KMS-11 (cell line): ENCODE results near the gene SLC38A1.

Source experiments
- H2AFZ ChIP-seq: fragments of 200-600 bp; sonication (generic); 2 replicates; pipeline ENCODE4 v1.6.1; 2016; ENCODE audit warnings: antibody characterized with exemption, mixed run types, low read depth
- H3K27ac ChIP-seq: fragments of 200-600 bp; sonication (generic); 2 replicates; pipeline ENCODE4 v1.6.1; 2016; ENCODE audit warnings: mild to moderate bottlenecking, mixed run types
- H3K27me3 ChIP-seq: fragments of 200-600 bp; sonication (generic); 2 replicates; pipeline ENCODE4 v1.6.1; 2017; ENCODE audit warnings: mild to moderate bottlenecking, low read depth, mixed run types, moderate library complexity; ENCODE audit not compliant: insufficient read depth
- H3K36me3 ChIP-seq: fragments of 200-600 bp; sonication (generic); 2 replicates; pipeline ENCODE4 v1.6.1; 2017; ENCODE audit warnings: mild to moderate bottlenecking, mixed run types; ENCODE audit not compliant: insufficient read depth
- H3K4me1 ChIP-seq: fragments of 200-600 bp; sonication (generic); 2 replicates; pipeline ENCODE4 v1.6.1; 2016; ENCODE audit warnings: mild to moderate bottlenecking, low read depth, mixed run types; ENCODE audit not compliant: poor library complexity, severe bottlenecking
- H3K4me2 ChIP-seq: fragments of 200-600 bp; sonication (generic); 2 replicates; pipeline ENCODE4 v1.7.0; 2016; ENCODE audit warnings: mild to moderate bottlenecking, mixed run types
- H3K4me3 ChIP-seq: fragments of 200-600 bp; sonication (generic); IDR thresholded peaks from 2 replicates; pipeline ENCODE4 v1.6.1; 2017; ENCODE audit warnings: low read depth, low read length, mixed read lengths; ENCODE audit not compliant: insufficient read depth
- H3K79me2 ChIP-seq: fragments of 200-600 bp; sonication (generic); 2 replicates; pipeline ENCODE4 v1.6.1; 2016; ENCODE audit warnings: low read depth, mixed run types; ENCODE audit not compliant: insufficient read depth
- H3K9ac ChIP-seq: fragments of 200-600 bp; sonication (generic); 2 replicates; pipeline ENCODE4 v1.6.1; 2016; ENCODE audit warnings: mild to moderate bottlenecking, mixed run types
- H4K20me1 ChIP-seq: fragments of 200-600 bp; sonication (generic); 2 replicates; pipeline ENCODE4 v1.6.1; 2016; ENCODE audit warnings: mild to moderate bottlenecking, mixed run types; ENCODE audit not compliant: insufficient read depth
- CTCF ChIP-seq: fragments of 200-600 bp; sonication (generic); conservative IDR thresholded peaks from 2 replicates; pipeline ENCODE4 v1.6.1; 2017; ENCODE audit warnings: low read depth, mild to moderate bottlenecking, antibody characterized with exemption, low read length, moderate library complexity, mixed read lengths

SLC38A1 gene

GRCh38 chr12:46271863-46272262, 3.0 kb upstream of the SLC38A1 start:
- no peak overlapping the region for H3K4me3 ChIP-seq
- no peak for TF ChIP-seq CTCF
- H2AFZ ChIP-seq: no peak overlapping the region
- no peak overlapping the region for H3K27ac ChIP-seq
- H3K36me3 ChIP-seq: no peaks in the 10 kb centered on the region
- H4K20me1 ChIP-seq: no peaks in the 10 kb centered on the region
- H3K9ac ChIP-seq: no peak overlapping the region
- H3K27me3 ChIP-seq: no peaks in the 10 kb centered on the region
- peaks cover 16% of the 10 kb centered on the region for H3K79me2 ChIP-seq
- H3K4me2 ChIP-seq: no peak overlapping the region
- peaks cover 6% of the 10 kb centered on the region for H3K4me1 ChIP-seq

- Histone ChIP-seq H3K79me2 (peaks cover 39% of the 10 kb centered on the region), H4K20me1 (peaks cover 16% of the 10 kb centered on the region), H3K27ac (peak overlapping the region; percentile 92)
Observed at GRCh38 chr12:46269429-46270241, 792 bp upstream of the SLC38A1 start.

GRCh38 chr12:46267825-46268582, 839 bp downstream of the SLC38A1 start:
- TF ChIP-seq CTCF: no peak
- H3K27me3 ChIP-seq: no peaks in the 10 kb centered on the region
- no peaks in the 10 kb centered on the region for H3K36me3 ChIP-seq
- H3K4me1 ChIP-seq: peaks cover 37% of the 10 kb centered on the region
- H4K20me1 ChIP-seq: peaks cover 31% of the 10 kb centered on the region
- H3K79me2 ChIP-seq: peaks cover 55% of the 10 kb centered on the region
- no peak overlapping the region for H3K4me3 ChIP-seq
- peak overlapping the region; percentile 92 for H3K27ac ChIP-seq
- H3K9ac ChIP-seq: peak overlapping the region; percentile 98
- H2AFZ ChIP-seq: peak overlapping the region; percentile 86
- H3K4me2 ChIP-seq: peak overlapping the region; percentile 79

More at GRCh38 chr12:46269429-46270241, 792 bp upstream of the SLC38A1 start:
- Histone ChIP-seq H3K9ac (peak overlapping the region; percentile 98), H3K27me3 (no peaks in the 10 kb centered on the region), H3K4me2 (peak overlapping the region; percentile 79), H3K36me3 (no peaks in the 10 kb centered on the region), H2AFZ (peak overlapping the region; percentile 86), H3K4me3 (no peak overlapping the region), H3K4me1 (peaks cover 21% of the 10 kb centered on the region)
- no peak for TF ChIP-seq CTCF

GRCh38 chr12:46267575-46267824, 1.3 kb downstream of the SLC38A1 start:
- Histone ChIP-seq H4K20me1 (peaks cover 34% of the 10 kb centered on the region), H3K27ac (peak overlapping the region; percentile 92), H3K27me3 (no peaks in the 10 kb centered on the region), H3K4me3 (no peak overlapping the region), H3K36me3 (no peaks in the 10 kb centered on the region), H3K9ac (peak overlapping the region; percentile 98), H3K4me2 (peak overlapping the region; percentile 79), H3K79me2 (peaks cover 60% of the 10 kb centered on the region), H2AFZ (peak overlapping the region; percentile 86; the same call in 1 of the 2 replicates), H3K4me1 (peaks cover 42% of the 10 kb centered on the region)
- no peak for TF ChIP-seq CTCF
